Activated CD4-positive, alpha-beta T cell treated with anti-CD3 and anti-CD28 coated beads for 48 hours (primary cell): ENCODE results near the gene NOTUM.
A peak's percentile ranks its signal among the peaks of the same experiment; 100 is the strongest.

ENCODE experiments used
- DNase-seq: peaks from one replicate; pipeline ENCODE4 v3.0.0-alpha.2; 2020

Gene NOTUM

DNA sequence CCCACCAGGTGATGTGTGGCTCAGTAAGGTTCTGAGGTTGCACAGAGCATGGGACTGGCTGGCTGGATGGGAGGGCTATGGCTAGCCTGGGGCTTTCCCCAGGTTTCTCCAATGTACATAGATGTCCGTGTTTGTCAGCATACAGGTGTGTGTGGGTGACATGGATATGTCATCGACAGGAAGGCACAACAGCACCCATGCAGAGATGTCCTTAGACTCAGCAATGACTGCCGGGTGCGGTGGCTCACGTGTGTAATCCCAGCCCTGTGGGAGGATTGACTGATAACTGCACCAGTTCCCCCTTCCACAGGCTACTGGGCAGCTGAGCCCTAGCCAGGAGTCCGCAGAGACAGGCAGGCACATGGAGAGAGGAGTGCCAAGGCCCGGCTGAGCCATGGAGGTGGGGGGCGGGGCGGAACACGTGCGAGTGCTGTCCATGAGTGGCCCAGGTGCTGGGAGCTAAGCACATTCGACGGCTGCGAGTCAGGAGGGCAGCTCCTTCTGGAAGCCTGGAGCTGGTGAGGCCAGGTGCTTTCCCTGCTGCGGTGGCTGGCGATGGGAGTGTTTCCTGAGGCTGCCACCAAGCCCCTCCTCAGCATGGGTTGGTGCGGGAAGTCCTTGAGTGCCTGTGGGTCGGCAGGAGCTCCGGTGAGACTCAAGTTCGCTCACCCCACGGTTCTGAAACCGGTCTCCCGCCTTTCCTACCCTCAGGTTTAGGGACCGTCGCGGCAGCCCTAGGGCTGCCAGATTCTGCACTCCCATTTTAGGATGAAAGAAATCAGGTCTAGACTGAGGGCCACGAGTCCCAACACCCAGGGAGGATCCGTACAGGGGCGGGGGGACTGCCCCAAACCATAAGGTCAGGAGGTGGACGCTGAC is 15.6 kb upstream of the NOTUM start:
- peak; percentile 68 for DNase-seq

DNA sequence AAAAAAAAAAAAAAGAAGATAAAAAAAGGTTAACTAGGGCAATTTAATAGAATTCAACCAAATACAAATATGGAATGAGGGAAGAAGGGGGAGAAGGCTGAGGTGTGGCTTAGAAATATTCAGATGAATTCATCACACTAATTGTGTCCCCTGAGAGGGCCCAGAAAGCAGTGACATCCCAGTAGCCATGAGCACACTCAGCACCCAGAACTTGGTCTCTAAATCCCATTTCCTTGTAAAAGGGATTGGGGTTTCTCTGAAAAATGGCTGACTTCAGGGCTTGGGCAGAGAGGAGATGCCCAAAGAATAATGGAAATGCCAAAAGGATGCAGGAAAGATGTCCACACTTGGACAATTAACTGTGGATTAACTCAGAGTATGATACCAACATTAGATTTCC is 12.4 kb upstream of the NOTUM start:
- no peak for DNase-seq

DNA sequence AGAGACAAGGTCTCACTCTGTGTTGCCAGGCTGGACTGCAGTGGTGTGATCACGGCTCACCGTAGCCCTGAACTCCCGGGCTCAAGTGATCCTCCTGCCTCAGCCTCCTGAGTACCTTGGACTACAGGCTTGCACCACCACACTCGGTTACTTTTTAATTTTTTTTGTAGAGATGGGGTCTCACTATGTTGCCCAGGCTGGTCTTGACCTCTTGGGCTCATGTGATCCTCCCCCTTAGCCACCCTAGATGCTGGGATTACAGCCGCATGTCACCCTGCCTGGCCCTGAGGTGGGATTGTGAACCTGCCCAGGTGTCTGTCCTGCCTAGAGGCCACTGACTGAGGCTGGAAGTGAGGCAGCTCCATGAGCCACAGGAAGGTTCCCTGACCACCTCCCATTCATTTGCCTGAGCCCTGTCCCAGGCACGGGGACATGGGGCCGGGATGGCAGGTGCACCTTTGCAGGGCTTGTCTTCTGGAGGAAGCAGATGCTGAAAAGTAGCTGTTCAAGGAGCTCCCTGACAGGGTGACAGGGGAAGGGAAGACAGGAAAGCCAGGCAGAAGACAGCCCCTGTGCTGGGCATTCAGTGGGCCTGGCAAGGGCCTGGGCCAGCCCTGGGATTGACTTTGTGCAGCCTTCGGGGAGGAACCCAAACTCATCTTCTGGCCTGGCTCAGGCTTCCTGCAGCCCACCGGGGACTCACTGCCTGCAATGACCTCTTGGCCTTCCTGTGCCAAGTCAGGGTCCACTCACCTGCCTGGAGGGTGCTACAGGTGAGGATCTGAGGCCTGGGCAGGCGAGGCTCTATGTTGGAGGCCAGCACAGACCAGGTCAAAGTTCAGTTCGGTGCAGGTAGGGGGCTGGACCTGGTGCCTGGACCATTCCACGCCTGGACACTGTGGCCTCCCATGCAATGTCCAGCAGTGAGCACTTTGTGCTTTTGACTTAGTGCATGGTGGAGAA is 8.1 kb upstream of the NOTUM start:
- DNase-seq, result no peak

DNA sequence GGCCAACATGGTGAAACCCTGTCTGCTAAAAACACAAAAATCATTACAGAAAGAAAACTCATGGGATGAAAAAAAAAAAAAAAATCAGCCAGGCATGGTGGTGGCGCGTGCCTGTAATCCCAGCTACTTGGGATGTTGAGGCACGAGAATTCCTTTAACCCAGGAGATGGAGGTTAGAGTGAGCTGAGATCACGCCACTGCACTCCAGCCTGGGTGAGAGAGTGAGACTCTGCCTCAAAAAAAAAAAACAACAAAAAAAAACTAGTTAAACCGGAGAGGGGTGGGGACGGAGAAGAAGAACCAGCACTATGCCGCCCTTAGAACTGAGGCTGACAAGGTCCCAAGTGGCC is 7.4 kb upstream of the NOTUM start:
- DNase-seq, result no peak

DNA sequence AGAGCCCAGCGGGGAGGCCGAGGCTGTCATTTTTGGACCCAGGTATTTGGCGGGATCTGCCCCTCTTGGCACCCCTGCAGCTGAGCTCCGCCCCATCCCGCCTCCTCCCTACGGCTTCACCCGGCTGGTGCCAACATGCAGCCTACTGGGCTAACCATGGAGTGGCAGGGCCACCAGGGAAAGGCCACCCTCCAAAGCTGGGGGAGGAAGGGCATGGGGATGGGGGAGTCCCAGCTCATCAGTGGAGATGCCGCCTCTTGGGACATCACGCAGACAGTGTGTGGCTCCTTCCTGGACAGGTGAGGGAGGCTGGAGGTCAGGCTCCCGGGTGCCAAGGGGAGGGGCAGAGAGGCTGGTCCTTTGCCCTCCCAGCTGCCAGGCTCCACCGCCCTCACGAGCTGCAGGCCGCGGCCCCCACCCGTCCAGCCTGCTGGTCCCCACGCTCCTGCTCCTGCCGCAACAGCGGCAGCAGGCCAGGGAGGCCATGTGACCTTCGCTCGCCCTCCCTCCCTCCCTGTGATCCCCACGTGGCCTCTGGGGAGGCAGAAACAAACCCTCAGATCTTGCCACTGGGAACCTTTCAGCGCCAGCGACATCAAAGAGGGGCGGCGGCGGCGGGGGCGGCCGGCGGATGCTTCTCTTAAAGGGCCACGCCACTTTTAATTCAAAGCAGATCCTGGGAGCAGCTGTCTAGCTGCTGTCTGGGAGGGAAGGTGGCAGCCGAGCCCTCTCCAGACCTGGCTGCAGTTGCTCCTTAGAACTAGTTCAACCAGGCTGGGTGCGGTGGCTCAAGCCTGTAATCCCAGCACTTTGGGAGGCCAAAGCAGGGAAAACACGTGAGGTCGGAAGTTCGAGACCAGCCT is 6.8 kb upstream of the NOTUM start:
- peak; percentile 94 for DNase-seq

DNA sequence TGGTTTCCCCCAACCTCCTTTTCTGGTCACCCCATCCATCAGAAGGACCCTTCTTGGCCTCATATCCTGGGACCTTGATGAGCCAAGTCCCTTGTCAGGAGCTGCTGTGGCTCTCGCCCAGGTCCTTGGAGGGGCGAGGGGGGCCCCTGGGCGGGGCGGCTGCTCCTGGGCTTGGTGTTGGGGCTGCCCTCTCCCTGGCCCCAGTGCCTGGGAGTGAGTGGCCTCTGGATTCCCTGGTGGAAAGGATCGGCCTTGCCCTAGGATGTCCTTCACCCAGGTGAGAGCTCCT is 6.2 kb upstream of the NOTUM start:
- no peak for DNase-seq

DNA sequence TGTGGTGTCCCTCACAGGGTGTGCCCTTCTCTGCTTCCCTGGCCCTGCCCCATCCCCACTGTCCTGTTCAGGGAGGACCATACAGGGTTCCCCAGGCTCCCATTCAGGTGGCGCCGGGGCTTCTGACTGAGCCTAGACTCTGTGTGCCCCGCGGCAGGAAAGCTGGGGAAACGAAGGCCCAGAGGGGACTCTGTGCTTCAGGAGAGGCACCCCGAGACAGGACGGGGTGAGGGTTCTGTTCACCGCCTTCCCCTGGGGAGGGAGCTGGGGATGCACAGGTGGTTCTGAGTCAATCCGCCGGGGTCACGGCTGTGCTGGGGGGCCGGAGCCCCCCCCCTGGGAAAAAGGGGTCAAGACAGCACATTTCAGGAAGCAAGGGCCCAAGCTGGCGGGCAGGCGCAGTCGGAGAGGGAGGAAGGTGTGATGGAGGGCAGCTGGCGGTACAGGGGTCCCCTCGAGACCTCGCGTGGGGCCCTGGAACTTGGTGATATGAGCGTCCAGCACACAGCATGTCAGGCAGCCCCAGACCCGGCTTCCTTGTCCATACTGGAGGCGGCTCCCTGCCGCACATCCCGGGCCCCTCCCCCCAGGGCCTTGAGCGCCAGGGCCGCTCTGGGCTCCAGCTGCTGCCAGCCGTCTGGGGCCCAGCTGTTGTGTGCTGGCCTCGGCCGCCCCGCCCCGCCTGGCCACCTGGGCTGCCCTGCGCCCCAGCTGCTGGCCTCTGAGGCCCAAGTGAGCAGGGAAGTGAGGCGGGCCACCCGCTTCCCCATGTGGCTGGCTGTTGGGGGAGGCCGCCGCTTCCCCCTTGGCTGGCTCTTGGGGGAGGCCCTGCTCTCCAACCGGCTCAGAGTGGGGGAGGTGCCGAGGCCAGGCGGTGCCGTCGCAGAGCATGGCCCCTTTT is 5.6 kb upstream of the NOTUM start:
- no peak for DNase-seq

DNA sequence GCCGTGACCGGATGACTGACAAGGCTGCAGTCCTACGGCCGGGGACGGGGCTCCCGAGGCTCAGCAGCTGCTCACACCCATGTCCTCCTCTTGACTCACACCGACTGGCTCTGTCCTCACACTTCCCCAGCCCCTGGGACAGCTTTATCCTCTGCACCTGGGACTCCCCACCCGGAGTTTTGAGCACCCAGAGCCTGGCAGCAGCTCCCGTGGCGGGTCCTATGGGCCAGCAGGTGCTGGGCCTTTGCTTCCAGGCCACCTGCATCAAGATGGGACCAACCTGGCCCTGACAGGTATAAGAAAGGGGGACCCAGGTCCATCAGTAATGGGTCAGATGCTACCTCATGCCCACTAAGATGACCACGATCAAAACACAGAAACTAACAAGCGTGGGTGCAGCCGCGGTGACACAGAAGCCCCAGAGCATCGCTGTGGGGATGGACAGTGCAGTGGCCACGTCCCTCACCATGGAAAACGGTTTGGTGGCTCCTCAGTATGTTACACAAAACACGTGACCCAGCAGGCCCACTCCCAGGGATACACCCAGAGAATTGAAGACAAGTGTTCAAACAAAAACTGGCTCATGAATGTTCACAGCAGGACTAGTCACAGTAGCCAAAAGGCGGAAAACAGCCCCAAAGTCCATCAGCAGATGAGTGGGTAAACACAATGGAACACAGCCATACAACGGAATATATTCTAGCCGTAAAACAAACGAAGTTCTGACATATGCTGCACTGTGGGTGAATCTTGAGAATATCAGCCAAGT is 3.3 kb upstream of the NOTUM start:
- no peak for DNase-seq

DNA sequence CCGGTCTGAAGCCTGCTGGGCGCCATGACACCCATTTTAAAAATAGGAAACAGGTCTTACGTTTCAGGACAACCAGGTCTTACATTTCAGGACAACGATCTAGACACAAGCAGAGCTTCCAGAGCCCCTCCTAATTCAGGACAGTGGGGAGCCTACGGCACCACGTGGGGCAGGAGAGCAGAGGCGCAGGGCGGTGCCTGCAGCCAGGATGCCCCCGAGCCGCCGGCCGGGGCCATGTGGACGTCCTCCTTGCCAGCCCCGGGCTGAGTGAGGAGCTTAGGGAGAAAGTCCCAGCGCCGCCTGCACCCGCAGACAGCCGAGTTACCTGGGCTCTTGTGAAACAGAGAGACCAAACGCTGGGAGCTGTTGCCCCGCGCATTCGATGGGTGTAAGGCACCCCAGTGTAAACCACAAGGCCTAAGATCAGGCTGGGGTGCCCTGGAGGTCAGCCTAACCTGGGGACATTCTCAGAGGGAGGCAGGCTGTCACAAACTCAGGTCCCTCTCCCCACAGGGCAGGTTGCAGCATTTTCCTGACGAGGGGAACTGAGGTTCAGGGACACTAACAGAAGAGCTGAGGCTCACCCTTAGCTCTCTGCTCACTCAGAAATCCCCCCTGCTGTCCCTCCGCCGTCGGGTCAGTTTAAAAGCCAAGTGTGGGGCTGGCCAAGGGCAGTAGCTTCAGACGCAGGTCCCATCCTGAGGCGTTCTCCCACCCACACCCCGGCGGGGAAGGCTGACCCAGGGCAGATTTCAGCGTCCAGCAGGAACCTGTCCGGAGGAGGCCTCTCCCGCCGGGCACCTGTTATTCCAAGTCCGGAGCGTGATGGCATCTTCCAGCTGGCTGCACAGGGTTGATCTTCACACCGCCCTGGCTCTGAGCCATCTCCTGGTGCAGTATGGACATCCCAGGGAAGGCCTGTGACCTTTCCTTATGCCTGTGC is 1.8 kb upstream of the NOTUM start:
- no peak for DNase-seq

DNA sequence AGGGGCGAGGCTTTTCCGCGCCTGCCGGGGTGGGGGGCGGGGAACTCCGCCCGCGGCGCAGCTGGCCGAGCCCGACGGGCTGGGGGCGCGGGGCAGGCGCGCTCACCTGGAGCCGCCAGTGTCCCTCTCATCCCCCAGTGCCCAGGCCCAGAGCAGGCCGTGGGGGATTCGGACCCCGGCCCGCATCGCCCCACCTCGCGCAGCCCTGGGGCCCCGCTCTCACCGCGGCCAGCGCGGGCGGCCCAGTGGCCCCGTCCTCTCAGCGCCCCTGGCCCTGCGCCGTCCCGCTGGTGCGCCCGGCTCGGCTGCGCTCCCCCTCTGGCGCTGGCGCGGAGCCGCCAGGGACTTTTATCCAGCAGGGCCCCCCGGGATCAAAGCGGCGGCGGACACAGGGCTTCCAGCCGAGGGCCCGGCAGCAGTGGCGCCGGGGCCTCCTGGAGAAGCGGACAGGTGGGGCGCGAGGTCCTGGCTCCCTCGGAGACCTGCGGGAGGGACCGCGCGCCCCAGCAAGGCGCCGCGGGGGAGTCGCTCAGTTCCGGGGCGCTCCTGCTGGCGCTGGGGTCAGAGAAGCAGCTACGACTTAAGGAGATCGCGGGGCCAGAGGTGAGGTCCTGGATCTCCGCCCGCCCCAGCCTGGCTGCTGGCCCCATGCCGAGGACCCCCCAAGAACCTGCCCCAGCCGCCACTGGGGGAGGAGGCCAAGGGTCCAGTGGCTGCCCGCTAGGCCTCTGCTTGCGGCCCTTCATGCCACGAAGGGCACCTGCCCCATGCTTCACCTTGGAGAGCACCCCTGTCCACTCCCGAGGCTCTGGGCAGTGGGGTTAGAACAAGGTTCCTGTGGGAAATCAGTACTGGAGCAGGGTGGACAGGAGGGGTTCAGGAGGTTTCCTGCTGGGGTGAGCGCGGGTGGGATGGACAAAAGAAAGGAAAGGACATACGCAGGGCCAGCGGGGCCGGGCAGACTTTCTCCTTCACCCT is 823 bp upstream of the NOTUM start:
- DNase-seq, result no peak

DNA sequence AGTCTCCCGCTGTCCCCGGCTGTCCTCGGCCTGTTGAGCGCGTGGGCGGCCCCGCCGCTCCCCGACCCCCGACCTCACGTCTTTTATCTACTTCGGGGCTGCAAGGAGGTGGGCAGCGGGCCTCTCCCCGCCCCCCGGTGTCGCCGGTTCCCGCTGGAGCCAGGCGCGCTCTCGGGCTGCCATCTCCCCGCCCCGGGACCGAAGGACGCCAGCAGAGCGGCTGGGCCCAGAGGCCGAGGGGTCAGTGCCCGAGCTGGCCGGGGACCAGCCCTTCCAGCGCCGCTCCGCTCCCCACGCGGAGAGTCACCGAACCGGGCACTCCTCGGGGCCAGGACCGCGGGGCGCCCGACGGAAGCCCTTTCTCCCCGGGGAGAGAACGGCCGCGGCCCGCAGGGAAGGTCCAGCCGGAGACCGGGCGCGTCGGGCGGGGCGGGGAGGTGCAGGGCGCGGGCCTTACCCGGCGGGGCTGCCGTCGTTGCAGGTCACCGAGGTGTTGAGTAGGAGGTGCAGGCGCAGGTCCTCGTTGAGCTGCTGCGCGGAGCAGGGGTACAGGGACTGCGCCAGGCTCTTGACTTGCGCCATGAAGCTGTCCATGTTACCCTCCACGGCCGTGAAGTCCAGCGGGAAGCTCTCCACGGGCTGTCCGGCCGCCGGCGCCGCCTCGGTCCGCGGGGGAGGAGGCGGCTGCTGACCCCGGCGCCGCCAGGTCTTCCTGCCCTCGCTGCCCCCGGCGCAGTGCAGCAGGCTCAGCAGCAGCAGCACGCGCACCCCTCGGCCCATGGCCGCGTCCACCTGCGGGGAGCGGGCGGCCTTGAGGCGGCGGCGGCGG is 643 bp downstream of the NOTUM start:
- no peak for DNase-seq

DNA sequence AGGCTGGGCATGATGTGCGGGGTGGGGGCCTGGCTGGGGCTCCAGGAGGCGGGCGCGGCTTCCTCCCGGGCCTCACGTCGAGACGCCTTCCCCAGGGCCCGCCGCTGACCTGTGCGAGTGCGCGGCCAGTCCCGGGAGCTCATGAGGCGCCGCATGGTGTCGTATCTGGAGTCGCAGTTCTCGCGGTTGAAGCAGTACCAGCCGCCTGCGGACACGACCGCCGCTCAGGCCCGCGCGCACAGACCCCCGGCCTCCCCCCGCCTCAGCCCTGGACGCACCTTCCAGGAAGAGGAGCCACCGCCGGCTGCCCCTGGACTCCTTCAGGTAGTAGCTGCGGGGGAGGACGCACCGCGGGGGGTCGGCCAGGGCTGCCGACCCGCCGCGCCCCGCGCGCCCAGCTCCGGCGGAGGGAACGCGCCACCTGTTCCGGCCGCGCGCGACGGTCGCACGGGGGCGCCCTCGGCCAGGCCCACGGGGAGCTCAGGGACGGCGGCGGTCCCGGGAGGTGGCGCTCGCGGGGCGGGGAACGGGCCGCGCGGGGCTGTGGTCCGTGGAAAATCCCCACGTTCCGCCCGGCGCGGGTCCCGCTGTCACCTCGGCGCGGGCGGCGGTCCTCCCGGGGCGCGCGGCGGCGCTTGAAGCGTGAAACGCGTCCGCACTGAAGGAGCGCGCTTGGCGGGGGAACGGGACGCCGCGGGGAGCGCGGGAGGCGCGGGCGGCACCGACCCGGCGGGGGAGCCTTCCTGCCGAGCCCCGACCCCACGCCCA is 1.4 kb downstream of the NOTUM start:
- DNase-seq, result peak; percentile 77

DNA sequence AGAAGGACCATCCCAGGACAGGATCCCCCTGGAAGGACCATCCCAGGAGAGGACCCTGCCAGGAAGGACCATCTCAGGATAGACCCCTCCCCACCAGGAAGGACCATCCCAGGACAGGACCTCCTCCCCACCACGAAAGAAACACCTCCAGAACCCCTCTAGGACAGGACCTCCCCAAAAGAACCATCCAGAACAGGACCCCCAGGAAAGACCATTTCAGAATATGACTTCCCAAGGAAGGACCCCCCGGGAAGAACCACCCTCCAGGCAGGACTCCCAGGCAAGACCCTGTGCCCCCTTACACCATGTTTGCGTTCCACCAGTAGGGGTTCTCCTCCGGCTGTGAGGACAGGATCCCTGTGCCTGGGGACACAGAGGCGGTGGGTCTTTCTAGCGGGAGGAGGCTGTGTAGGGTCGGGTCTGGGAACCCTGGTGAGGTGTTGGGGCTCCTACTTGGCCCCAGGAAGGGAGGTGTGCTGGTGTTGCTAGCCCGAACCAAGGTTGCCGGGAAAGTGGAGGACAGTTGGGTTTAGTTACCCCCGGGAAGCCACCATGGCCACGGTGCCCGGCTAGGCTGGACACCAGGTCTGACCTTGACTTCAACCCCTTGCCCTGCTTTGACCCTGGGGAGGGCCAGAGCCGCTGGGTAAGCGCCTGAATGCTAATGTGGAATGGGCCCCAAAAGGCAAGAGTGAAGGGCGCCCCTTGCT is 2.2 kb downstream of the NOTUM start:
- no peak for DNase-seq

DNA sequence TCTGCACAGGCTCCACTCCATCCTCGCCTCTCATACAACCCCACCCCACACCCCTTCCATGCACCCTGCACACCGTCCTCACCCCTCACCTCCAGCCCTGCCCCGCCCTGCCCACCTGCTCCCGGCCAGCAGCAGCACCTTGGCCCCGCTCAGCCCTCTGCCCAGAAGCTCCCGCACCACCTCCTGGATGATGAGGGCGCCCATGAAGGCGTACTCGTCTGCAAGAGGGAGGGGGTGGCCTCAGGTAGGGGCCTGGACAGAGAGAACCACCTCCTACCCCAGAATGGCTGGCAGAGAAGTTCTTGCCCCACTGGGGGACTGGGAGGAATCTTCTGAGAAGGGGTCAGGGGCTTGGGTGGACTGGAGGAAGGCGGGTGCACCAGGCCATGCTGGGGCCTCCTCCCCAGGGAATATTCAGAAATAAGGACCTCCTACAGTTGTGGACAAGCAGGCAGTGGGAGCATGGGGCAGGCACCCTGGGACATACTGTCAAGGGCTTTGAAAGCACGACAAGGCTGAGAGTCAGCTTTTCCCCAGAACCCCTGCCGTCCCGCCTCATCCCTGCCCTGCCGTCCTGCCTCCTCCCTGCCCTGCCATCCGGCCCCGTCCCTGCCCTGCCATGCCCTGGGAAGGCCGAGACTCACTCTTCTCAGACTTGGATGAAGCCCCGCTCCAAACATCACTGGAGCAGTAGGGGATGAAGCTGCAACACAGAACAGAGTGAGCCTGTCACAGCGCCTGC is 3.1 kb downstream of the NOTUM start:
- no peak for DNase-seq
